Caco-2 (cell line): ENCODE results near the gene SLC22A23. TPM values are rescaled to one million over a fixed set of nuclear protein-coding genes. Genes with fewer than 3 reads are reported as not detected.

Source experiments
- BruUV-seq: library from RNA; stranded (reverse); fragments of 400-500 nt; replicated peaks from 2 replicates; lab custom pipeline; 2021; lab: Mats Ljungman, UMichigan
- CTCF ChIA-PET: fragments of 300-600 bp; sonication (Branson Sonifier 250); formaldehyde crosslinking; loops from one replicate; lab custom pipeline; 2022; ENCODE audit warnings: antibody characterized with exemption; lab: Charles Lee
- POLR2A ChIA-PET: fragments of 300-600 bp; sonication (Branson Sonifier 250); formaldehyde crosslinking; loops from one replicate; lab custom pipeline; 2022; ENCODE audit warnings: antibody characterized with exemption; lab: Charles Lee
- DNase-seq, 2 experiments: peaks; one replicate each; pipeline versions ENCODE4 v3.0.0 to v3.0.0-alpha.2; 2020 to 2022
- H3K27me3 ChIP-seq: replicated peaks from 2 replicates; pipeline ENCODE4 v1.6.0; 2011; ENCODE audit warnings: low read length; ENCODE audit not compliant: control insufficient read depth, insufficient read depth
- H3K36me3 ChIP-seq: 2 replicates; pipeline ENCODE4 v1.5.1; 2011; ENCODE audit warnings: low read length; ENCODE audit not compliant: control insufficient read depth, insufficient read depth
- H3K4me1 ChIP-seq: fragments of 250-450 bp; sonication (Bioruptor Pico); 2 replicates; pipeline ENCODE4 v1.5.1; 2020; ENCODE audit warnings: mild to moderate bottlenecking
- H3K4me3 ChIP-seq: 2 replicates; pipeline ENCODE4 v1.5.1; 2011; ENCODE audit warnings: low read depth, mild to moderate bottlenecking, control low read depth, low read length
- H3K9me3 ChIP-seq: fragments of 250-450 bp; sonication (Bioruptor Pico); 2 replicates; pipeline ENCODE4 v1.5.1; 2020; ENCODE audit warnings: mild to moderate bottlenecking, moderate library complexity
- H3K27ac Mint-ChIP-seq: one replicate; pipeline ENCODE4 v1.8.0; 2022; ENCODE audit warnings: mixed read lengths; ENCODE audit not compliant: unreplicated experiment
- H3K27me3 Mint-ChIP-seq: one replicate; pipeline ENCODE4 v1.8.0; 2022; ENCODE audit warnings: mixed read lengths; ENCODE audit not compliant: insufficient read depth, unreplicated experiment
- H3K36me3 Mint-ChIP-seq: one replicate; pipeline ENCODE4 v1.8.0; 2022; ENCODE audit warnings: mild to moderate bottlenecking, mixed read lengths; ENCODE audit not compliant: insufficient read depth, unreplicated experiment
- H3K4me1 Mint-ChIP-seq: one replicate; pipeline ENCODE4 v1.8.0; 2022; ENCODE audit warnings: low read depth, mixed read lengths; ENCODE audit not compliant: unreplicated experiment
- H3K4me3 Mint-ChIP-seq: one replicate; pipeline ENCODE4 v1.8.0; 2022; ENCODE audit warnings: mild to moderate bottlenecking, moderate library complexity, mixed read lengths; ENCODE audit not compliant: unreplicated experiment
- H3K9me3 Mint-ChIP-seq: one replicate; pipeline ENCODE4 v1.8.0; 2022; ENCODE audit warnings: mixed read lengths; ENCODE audit not compliant: unreplicated experiment
- CTCF ChIP-seq, 2 experiments: fragments of 200-600 bp in 1 of 2; IDR thresholded peaks; 1 replicate in 1 of 2; 2 replicates in 1 of 2; pipeline versions ENCODE4 v1.5.1 to v1.8.0; 2011 to 2022; ENCODE audit warnings: antibody characterized with exemption in 1 of 2, control low read depth in 1 of 2, inconsistent platforms in 1 of 2, low read depth in 1 of 2, low read length in 1 of 2, mild to moderate bottlenecking in 1 of 2, moderate library complexity in 1 of 2; ENCODE audit not compliant: insufficient read depth in 1 of 2, severe bottlenecking in 1 of 2, unreplicated experiment in 1 of 2
- intact Hi-C: fragments of 100-400 bp; cut with micrococcal nuclease; formaldehyde crosslinking; loops from one replicate; pipeline ENCODE4 v1.10.0; 2022; ENCODE audit not compliant: unreplicated experiment
- total RNA-seq: library from RNA; stranded (reverse); gene quantifications from 2 replicates; pipeline ENCODE4 v1.2.3, GENCODE V29; 2022

Gene SLC22A23
- total RNA-seq, 1 experiment from 2014 or later, result 45.5 TPM

- Histone ChIP-seq H3K27me3 (no peaks in the 10 kb centered on the region), H3K36me3 (no peaks in the 10 kb centered on the region; the same call in 1 of the 2 replicates), H3K4me1 (0 out of 2 replicates have a peak, but pooled peaks cover under 1% of the 10 kb centered on the region), H3K9me3 (no peaks in the 10 kb centered on the region; the same call in 1 of the 2 replicates), H3K4me3 (no peak overlapping the region)
- no peaks in the 10 kb centered on the region for H3K9me3 Mint-ChIP-seq
- TF ChIP-seq CTCF (IDR thresholded peaks at IDR 0.05; ENCODE audit: insufficient read depth in 1 of 2, low read depth in 1 of 2, low read length in 1 of 2, severe bottlenecking in 1 of 2, unreplicated experiment in 1 of 2), result no peak
- DNase-seq, result no peak
- no peak overlapping the region for H3K4me3 Mint-ChIP-seq
- no peaks in the 10 kb centered on the region for H3K27me3 Mint-ChIP-seq
- no peaks in the 10 kb centered on the region for H3K4me1 Mint-ChIP-seq
- H3K27ac Mint-ChIP-seq, result no peak overlapping the region
- ChIA-PET CTCF (interaction anchor here (1.1 kb wide), 1 partner anchor 38 kb away, joined by 3 read pairs; the partner anchor contains the start of gene SLC22A23), POLR2A (no interaction called here)
- intact Hi-C loops, result no loop called here
- no peaks in the 10 kb centered on the region for H3K36me3 Mint-ChIP-seq
- BruUV-seq, result no TSS peak
Observed at GRCh38 chr6:3494391-3495100, 37.7 kb upstream of the SLC22A23 start.

GRCh38 chr6:3490625-3490980, 33.8 kb upstream of the SLC22A23 start:
- Histone ChIP-seq H3K4me1 (no peaks in the 10 kb centered on the region), H3K27me3 (no peaks in the 10 kb centered on the region), H3K4me3 (no peak overlapping the region), H3K36me3 (no peaks in the 10 kb centered on the region), H3K9me3 (no peaks in the 10 kb centered on the region; the same call in 1 of the 2 replicates)
- CTCF ChIA-PET, result no interaction called here
- intact Hi-C loops, result no loop called here
- no TSS peak for BruUV-seq
- Mint-ChIP-seq H3K4me3 (no peak overlapping the region), H3K27me3 (no peaks in the 10 kb centered on the region), H3K4me1 (no peaks in the 10 kb centered on the region), H3K27ac (no peak overlapping the region), H3K36me3 (no peaks in the 10 kb centered on the region), H3K9me3 (no peaks in the 10 kb centered on the region)
- POLR2A ChIA-PET, result no interaction called here
- no peak for TF ChIP-seq CTCF (IDR thresholded peaks at IDR 0.05; ENCODE audit: insufficient read depth in 1 of 2, low read depth in 1 of 2, low read length in 1 of 2, severe bottlenecking in 1 of 2, unreplicated experiment in 1 of 2)
- no peak for DNase-seq

- intact Hi-C loops, result no loop called here
- H3K36me3 Mint-ChIP-seq, result no peaks in the 10 kb centered on the region
- H3K36me3 ChIP-seq, result no peaks in the 10 kb centered on the region
- no peaks in the 10 kb centered on the region for H3K4me1 Mint-ChIP-seq
- no peak overlapping the region for H3K4me3 Mint-ChIP-seq
- no peak overlapping the region for H3K4me3 ChIP-seq
- no peak for TF ChIP-seq CTCF (IDR thresholded peaks at IDR 0.05; ENCODE audit: insufficient read depth in 1 of 2, low read depth in 1 of 2, low read length in 1 of 2, severe bottlenecking in 1 of 2, unreplicated experiment in 1 of 2)
- H3K27me3 ChIP-seq, result no peaks in the 10 kb centered on the region
- ChIA-PET POLR2A (no interaction called here), CTCF (no interaction called here)
- BruUV-seq, result no TSS peak
- no peaks in the 10 kb centered on the region for H3K4me1 ChIP-seq
- no peaks in the 10 kb centered on the region for H3K27me3 Mint-ChIP-seq
- H3K27ac Mint-ChIP-seq, result no peak overlapping the region
- H3K9me3 ChIP-seq, result no peaks in the 10 kb centered on the region
- no peaks in the 10 kb centered on the region for H3K9me3 Mint-ChIP-seq
- no peak for DNase-seq
Observed at GRCh38 chr6:3489961-3490624, 33.2 kb upstream of the SLC22A23 start.
